Cardiac muscle cell (in vitro differentiated cells and primary cell): ENCODE results near the gene KCNJ14. TPM values are rescaled to one million over a fixed set of nuclear protein-coding genes. Genes with fewer than 3 reads are reported as not detected.

Source experiments
- DNase-seq, 2 donors: peaks; one replicate each; pipeline versions ENCODE4 v3.0.0 to v3.0.0-alpha.2; 2010 to 2017; ENCODE audit warnings: low read depth in 1 of 2, low spot score in 1 of 2
- H3K27ac ChIP-seq: fragments of 200-600 bp; sonication (generic); 2 replicates; pipeline ENCODE4 v1.5.1; 2016
- H3K27me3 ChIP-seq: fragments of 200-600 bp; sonication (generic); 2 replicates; pipeline ENCODE4 v1.6.0; 2016; ENCODE audit warnings: control low read depth
- H3K36me3 ChIP-seq: fragments of 200-600 bp; sonication (generic); 2 replicates; pipeline ENCODE4 v1.5.1; 2016; ENCODE audit warnings: control low read depth
- H3K4me1 ChIP-seq: fragments of 200-600 bp; sonication (generic); 2 replicates; pipeline ENCODE4 v1.8.1; 2017; ENCODE audit warnings: low read depth, mild to moderate bottlenecking, mixed run types
- H3K4me3 ChIP-seq: fragments of 200-600 bp; sonication (generic); 2 replicates; pipeline ENCODE4 v1.5.1; 2016; ENCODE audit warnings: mild to moderate bottlenecking
- H3K9me3 ChIP-seq: fragments of 200-600 bp; sonication (generic); 2 replicates; pipeline ENCODE4 v1.5.1; 2017; ENCODE audit warnings: low read depth, mild to moderate bottlenecking, control low read depth
- CTCF ChIP-seq: IDR thresholded peaks from 2 replicates; pipeline ENCODE4 v1.5.1; 2012; ENCODE audit warnings: low read depth, mild to moderate bottlenecking, low read length
- polyA plus RNA-seq: library from polyadenylated mRNA; unstranded; fragments of >200 nt; fragmentation: Nextera tagmentation; extraction: Ambion mirVana; gene quantifications from 2 replicates; pipeline ENCODE4 v1.2.1, GENCODE V29; 2016
- total RNA-seq: library from RNA; depleted of rRNA; stranded (reverse); fragments of >200 nt; gene quantifications from 2 replicates; pipeline ENCODE4 v1.2.3, GENCODE V29; 2016

The KCNJ14 gene
- total and polyA plus RNA-seq, 2 experiments from 2014 or later: 0.61 to 1.7 TPM

- Histone ChIP-seq H3K27me3 (no peaks in the 10 kb centered on the region), H3K27ac (peak overlapping the region; percentile 43), H3K9me3 (no peaks in the 10 kb centered on the region), H3K4me3 (no peak overlapping the region), H3K36me3 (no peaks in the 10 kb centered on the region), H3K4me1 (peaks cover 8% of the 10 kb centered on the region)
- no peak for DNase-seq
- TF ChIP-seq CTCF: no peak
These were observed 38.0 kb upstream of the KCNJ14 start for GRCh38 chr19:48417421-48417820.

GRCh38 chr19:48418317-48419064 is 36.9 kb upstream of the KCNJ14 start:
- Histone ChIP-seq H3K27ac (no peak overlapping the region), H3K9me3 (no peaks in the 10 kb centered on the region), H3K4me1 (peaks cover 8% of the 10 kb centered on the region), H3K4me3 (no peak overlapping the region), H3K36me3 (no peaks in the 10 kb centered on the region), H3K27me3 (no peaks in the 10 kb centered on the region)
- no peak for TF ChIP-seq CTCF
- peak in 1 of 2 donors; percentile 19 for DNase-seq

- DNase-seq: peak; percentile 42 to 60
- no peak for TF ChIP-seq CTCF
- H3K4me1 ChIP-seq: peaks cover 8% of the 10 kb centered on the region
- H3K27ac ChIP-seq: no peak overlapping the region
- no peaks in the 10 kb centered on the region for H3K9me3 ChIP-seq
- no peaks in the 10 kb centered on the region for H3K27me3 ChIP-seq
- no peak overlapping the region for H3K4me3 ChIP-seq
- H3K36me3 ChIP-seq: no peaks in the 10 kb centered on the region
These were observed 36.0 kb upstream of the KCNJ14 start for GRCh38 chr19:48419158-48419920.

- Histone ChIP-seq H3K27me3 (no peaks in the 10 kb centered on the region), H3K9me3 (no peaks in the 10 kb centered on the region), H3K4me3 (no peak overlapping the region), H3K4me1 (peaks cover 8% of the 10 kb centered on the region), H3K27ac (no peak overlapping the region), H3K36me3 (no peaks in the 10 kb centered on the region)
- no peak for TF ChIP-seq CTCF
- DNase-seq: no peak
These were observed 33.8 kb upstream of the KCNJ14 start for GRCh38 chr19:48421548-48421947.

GRCh38 chr19:48424694-48425219 is 30.6 kb upstream of the KCNJ14 start:
- H3K4me3 ChIP-seq: no peak overlapping the region
- H3K27ac ChIP-seq: no peak overlapping the region

More at GRCh38 chr19:48424694-48425219, 30.6 kb upstream of the KCNJ14 start:
- no peaks in the 10 kb centered on the region for H3K27me3 ChIP-seq
- H3K9me3 ChIP-seq: no peaks in the 10 kb centered on the region
- H3K36me3 ChIP-seq: no peaks in the 10 kb centered on the region
- DNase-seq: peak in 1 of 2 donors; percentile 72
- H3K4me1 ChIP-seq: no peaks in the 10 kb centered on the region
- no peak for TF ChIP-seq CTCF
